Left kidney (tissue), 2 donors: ENCODE results near the gene NADK2. TPM values are rescaled to one million over a fixed set of nuclear protein-coding genes. Genes with fewer than 3 reads are reported as not detected.
A peak's percentile ranks its signal among the peaks of the same experiment; 100 is the strongest.

ENCODE experiments used
- DNase-seq: peaks from one replicate; pipeline ENCODE4 v3.0.0-alpha.2; 2013
- polyA plus RNA-seq: library from polyadenylated mRNA; unstranded; fragments of 120-200 nt; gene quantifications from one replicate; pipeline ENCODE4 v1.2.1, GENCODE V29; 2013; ENCODE audit not compliant: insufficient read length

NADK2 gene
- polyA plus RNA-seq, 1 donor: 59.8 TPM

DNA sequence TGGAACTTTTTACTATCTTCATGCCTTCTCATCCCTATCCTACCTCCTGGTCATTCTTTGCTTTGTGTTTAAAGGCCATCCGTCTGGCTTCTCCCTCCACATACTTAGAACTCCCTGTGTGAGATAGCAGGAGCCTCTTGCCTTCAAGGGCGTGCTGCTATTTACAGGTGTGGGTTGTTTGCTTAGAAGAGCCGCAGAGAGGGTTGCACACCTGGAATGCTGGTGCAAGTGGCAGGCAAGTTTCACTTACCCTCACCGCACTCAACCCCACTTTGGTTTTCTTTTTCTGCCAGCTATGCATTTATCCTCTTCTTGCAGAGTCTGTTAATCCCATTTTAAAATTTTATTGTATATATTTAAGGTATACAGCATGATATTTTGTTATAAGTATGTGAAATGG lies 77.3 kb downstream of the NADK2 start:
- no peak for DNase-seq

DNA sequence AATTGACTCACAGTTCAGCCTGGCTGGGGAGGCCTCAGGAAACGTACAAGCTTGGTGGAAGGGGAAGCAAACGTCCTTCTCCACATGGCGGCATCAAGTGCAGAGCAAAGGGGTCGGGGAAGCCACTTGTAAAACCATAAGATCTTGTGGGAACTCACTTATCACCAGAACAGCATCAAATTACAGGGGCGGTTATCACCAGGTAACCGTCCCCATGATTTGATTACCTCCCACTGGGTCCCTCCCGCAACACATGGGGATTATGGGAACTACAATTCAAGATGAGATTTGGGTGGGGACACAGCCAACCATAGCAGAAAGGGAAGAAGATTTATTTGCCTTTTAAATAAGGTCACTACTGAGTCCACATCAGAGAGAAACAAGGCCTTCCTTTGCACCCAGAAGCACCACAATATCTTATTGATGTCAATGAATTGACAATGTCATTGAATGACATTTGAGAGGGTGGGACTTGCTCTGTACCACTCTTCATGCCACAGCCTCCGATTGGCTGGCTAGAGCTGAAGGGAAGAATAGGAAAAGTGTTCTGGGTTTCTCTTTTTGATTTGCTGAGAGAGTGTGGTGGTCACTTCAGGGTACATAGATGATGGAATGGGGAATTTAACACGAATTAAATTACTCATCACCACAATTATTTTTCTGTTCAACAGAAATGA lies 78.8 kb downstream of the NADK2 start:
- no peak for DNase-seq

DNA sequence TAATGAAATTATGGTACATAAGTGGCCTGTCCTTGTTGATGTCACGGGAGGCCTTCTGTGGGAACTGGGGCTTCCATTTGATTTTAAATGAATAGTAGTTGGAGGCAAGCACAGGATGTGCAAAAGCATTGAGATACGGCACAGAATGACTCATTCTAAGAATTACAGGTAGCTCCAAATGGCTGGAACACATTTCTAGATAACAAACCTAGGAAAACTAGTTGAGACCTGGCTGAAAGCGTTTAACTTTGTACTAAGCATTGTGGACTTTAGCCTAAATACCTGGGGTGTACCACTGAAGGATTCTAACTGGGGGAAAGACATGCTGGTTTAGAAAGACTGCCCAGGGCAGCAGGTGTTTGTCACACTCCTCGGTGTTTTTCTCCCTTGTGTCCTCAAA lies 80.4 kb downstream of the NADK2 start:
- no peak for DNase-seq

DNA sequence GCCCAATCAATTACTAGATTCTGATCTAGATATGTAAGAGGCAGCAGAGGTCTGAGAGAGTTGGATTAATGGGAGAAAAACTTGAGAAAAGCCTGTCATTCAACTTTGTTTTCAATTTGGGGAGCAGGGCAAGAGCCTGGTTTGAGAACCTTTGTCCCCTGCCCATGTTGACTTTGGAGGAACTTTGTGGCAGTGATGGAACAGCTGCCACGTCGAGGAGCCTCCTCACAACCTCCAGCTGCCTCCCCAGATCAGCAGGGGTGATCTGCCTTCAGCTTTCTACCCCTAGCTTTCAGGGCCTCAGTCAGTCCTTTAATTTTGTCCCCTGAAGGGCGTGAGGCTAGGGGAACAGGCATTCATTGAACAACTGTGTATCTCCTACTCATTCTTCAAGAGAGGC lies 81.1 kb downstream of the NADK2 start:
- DNase-seq: no peak

DNA sequence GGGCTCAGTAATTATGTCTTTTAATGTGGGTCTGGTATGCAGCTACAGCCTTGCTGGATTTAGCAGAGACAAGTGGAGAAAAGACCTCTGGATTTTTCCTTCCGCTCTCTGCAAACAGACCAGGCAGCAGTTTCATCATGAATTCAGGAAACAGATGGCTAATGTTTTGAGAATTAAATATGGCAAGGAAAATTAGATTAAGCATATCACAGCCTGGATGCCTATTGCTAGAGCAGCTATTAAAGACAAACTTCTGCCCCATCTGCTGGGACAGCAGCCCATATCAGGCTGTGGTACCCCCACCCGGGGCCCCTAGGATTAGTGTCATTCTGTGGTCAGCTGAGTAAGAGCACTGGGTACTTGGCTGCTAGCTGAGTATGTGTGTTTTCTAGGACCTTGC lies 83.6 kb downstream of the NADK2 start:
- DNase-seq: no peak

DNA sequence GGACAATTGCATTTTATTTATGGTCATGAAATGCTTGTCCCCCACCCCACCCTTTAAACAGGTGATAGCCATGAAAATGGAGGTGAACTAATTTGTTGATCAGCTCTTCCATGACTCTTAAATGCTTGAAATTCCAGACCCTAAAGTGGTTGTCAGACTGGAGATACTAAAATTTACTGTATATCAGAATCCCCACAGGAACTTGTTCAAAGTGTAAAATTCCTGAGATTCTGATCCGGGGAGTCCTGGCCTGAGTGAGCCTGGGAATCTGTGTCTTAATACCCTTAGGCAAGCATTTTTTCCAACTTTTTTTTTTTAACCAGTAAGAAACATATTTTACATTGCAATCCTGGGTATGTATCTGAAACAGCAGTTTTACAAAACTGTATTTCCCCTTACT lies 85.1 kb downstream of the NADK2 start:
- DNase-seq: no peak

DNA sequence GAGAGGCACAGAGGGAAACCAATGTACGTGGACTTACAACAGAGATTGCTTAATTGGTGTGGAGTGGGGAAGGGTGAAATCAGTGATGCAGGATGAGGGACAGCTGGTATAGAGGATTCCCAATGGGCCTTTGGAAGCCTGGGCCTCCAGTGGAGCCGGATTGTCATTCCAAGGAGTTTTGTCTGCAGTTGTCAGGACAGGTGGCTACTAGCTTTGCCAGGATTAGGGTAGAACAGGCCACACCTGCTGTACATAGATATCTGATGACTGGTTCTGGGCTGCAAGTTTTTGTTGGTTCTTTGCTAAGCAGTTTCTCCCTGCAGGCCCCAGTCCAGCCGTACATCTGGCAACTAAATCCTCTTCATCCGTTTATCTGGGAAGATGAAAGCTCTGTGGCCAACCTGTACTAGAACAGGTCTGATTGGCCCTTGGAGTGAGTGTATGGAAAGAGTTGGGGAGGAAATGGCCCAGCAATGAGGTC lies 85.6 kb downstream of the NADK2 start:
- no peak for DNase-seq

DNA sequence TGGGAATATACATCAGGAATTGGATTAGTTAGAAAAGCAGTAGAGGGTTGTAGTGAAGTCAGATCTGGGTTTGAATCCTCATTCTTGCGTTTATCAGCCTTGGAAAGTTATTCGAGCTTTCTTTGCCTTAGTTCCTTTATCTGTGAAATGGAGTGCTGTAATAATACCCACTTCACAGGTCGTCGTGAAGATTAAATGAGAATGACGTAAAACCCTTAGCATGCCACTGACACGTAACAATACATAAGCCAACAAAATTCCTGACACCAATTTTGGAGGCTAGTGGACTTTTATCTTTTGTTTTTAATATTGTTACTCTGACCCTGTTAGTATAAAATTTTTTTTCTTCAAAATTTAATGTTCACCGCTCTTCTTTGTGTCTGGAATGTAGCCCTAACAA lies 86.4 kb downstream of the NADK2 start:
- DNase-seq: no peak

- no peak for DNase-seq
Measured at GRCh38 chr5:36153726-36154125, 88.0 kb downstream of the NADK2 start.

GRCh38 chr5:36153298-36153677 lies 88.4 kb downstream of the NADK2 start:
- no peak for DNase-seq

- no peak for DNase-seq
Measured at GRCh38 chr5:36152324-36153297, 89.1 kb downstream of the NADK2 start.

DNA sequence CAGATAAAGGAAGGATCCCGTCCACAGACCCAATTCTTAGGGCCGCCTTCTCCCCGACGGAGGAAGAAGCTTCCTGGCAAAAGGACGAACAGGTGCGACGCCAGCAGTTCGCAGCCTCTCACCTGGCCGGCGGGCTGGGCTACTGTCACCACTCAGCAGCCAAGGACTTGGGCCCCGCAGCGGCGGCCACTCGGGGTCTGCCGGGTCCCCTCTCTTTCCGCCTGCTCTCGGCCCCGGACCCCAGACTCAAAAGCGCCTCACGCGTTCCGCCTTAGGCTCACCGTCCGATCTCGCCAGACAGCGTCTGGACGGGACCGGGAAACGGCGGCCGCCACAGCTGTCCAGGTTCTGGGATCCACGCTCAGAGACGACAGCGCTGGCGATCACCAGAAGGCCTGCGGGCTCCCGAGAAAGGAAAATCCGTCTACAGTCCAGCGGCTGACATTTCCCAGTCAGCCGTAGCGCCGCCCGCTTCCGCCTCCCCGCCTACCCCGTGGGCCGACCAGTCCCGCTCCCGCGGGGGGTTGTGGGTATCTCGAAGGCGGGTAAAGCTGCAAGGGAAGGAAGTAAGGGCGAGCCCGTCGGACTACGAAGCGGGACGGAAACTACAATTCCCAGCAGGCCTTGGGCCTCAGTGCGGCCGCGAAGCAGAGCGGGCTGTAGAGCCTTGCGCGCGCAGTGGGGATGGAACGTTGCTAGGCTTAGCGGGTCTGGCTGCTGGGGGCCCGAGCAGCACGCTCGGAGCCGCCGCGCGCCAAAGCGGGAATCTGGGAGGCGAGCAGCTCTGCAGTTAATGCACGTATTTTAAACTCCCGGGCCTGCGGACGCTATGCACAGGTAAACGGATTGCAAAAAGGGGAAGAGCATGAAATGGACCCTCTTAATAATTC lies 90.0 kb downstream of the NADK2 start, which contains the start of the genes LMBRD2 and SKP2:
Gene LMBRD2, minus strand, starts transcription at position 454 of the 890 bp plus-strand sequence. CDS start 8,538 bp downstream, outside the sequence.
Gene SKP2, plus strand, starts transcription at position 678 of the 890 bp plus-strand sequence. Its CDS starts 152 bp downstream, at position 830.
- DNase-seq: peak; percentile 97

DNA sequence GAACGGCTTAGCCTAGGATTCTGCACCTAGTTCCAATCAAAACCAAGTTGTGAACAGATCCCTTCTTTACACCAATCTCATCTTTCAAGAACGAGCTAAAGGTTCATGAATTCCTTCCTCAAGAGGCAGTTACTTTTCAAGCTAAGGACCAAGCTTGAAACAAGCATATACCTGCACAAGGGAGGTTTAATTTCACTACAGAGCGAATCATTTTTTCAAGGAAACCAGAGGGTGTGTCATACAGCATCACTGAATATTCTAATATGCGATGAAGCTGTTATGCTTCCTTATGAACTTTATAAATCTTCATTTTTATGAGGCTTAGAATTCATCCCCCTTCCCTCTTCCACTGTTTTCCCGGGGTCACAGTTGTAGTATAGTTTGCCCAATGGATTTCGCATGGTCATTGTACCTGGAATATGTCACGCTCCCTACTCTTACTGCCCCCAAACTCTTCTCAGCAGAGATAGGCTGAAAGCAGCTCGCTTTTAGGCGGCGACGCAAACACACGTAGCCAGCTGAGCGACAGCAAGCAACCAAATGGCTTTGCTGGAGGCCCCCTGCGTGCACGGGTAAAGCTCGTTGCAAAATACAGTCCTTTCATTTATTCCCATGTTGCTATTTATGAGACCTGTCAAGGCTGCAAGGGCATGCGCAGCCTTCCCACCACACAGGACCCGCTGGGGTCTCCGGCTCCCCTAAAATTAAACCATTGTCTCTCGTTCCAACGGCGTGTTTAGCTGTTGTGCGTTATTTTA lies 90.9 kb downstream of the NADK2 start:
- DNase-seq: no peak

DNA sequence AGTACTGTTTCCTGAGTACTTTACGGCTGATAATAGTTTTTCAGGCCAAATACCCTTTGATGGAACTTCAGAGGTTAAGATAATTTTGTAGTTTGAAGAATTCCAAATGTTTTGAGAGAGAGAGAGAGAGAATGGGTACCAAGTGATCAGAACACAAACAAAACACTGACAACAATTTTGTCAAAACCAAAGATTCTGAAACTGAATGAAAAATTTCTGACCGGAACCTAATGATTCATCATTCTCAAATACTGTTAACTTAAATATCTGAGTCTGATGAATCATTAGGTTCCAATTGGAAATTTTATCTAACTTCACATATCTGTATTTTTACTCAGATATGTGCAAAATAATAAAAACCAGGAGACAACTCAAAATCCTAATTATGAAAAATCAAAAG lies 94.0 kb downstream of the NADK2 start:
- no peak for DNase-seq

DNA sequence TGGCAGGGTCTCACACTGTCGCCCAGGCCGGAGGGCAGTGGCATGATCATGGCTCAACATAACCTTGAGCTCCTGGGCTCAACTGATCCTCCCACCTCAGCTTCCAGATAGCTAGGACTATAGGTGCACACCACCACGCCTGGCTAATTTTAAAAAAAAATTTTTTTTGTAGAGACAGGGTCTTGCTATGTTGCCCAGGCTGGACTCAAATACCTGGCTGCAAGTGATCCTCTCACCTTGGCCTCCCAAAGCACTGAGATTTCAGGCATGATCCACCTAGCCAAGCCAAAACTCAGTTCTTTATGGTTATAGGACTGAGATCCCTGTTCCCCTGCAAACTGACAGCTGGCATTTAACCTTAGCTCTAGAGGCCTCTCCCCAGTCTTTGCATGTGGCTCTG lies 95.3 kb downstream of the NADK2 start:
- DNase-seq: no peak

GRCh38 chr5:36145311-36145710 lies 96.4 kb downstream of the NADK2 start:
- DNase-seq: no peak

Other genes with a start within 250 kb of the NADK2 start
- gene UGT3A2, start 175.0 kb downstream of the NADK2 start, polyA plus RNA-seq: 20.1 TPM
- gene LMBRD2, start 90.0 kb downstream of the NADK2 start, polyA plus RNA-seq: 21.7 TPM
- gene SKP2, start 89.8 kb downstream of the NADK2 start, polyA plus RNA-seq: 55.5 TPM
- 8.0 TPM for gene RANBP3L, start 60.0 kb upstream of the NADK2 start, polyA plus RNA-seq